H1 (cell line): ENCODE results near the gene SHH.

Experiments used
- BRCA1 ChIP-seq: IDR thresholded peaks from 2 replicates; pipeline ENCODE4 v1.6.1; 2012; ENCODE audit warnings: low read depth, low read length, improper control_type of control experiment
- CTCF ChIP-seq, 3 experiments: IDR thresholded peaks; 1 replicate in 2 of 3; 2 replicates in 1 of 3; pipeline versions ENCODE4 v1.5.1 to v1.6.1; 2011; ENCODE audit warnings: low read length in 3 of 3, mild to moderate bottlenecking in 3 of 3, inconsistent platforms in 2 of 3, low read depth in 1 of 3, moderate library complexity in 1 of 3; ENCODE audit not compliant: insufficient read depth in 1 of 3; ENCODE audit errors: control extremely low read depth in 1 of 3
- EGR1 ChIP-seq: IDR thresholded peaks from 2 replicates; pipeline ENCODE4 v1.6.1; 2011; ENCODE audit warnings: low read depth, low read length, borderline replicate concordance
- EZH2 ChIP-seq: fragments of 200-600 bp; sonication (generic); IDR thresholded peaks from 2 replicates; pipeline ENCODE4 v1.7.1; 2012; ENCODE audit warnings: low read depth, mild to moderate bottlenecking, moderate library complexity, low read length, inconsistent platforms; ENCODE audit not compliant: severe bottlenecking
- JUN ChIP-seq: IDR thresholded peaks from 2 replicates; pipeline ENCODE4 v1.6.1; 2011; ENCODE audit warnings: low read depth, mild to moderate bottlenecking, improper control_type of control experiment, low read length
- POLR2AphosphoS5 ChIP-seq: IDR thresholded peaks from 2 replicates; pipeline ENCODE4 v1.6.1; 2011; ENCODE audit warnings: low read depth, low read length
- SRF ChIP-seq: IDR thresholded peaks from 2 replicates; pipeline ENCODE4 v1.6.1; 2011; ENCODE audit warnings: mild to moderate bottlenecking, low read depth, low read length, moderate library complexity

DNA sequence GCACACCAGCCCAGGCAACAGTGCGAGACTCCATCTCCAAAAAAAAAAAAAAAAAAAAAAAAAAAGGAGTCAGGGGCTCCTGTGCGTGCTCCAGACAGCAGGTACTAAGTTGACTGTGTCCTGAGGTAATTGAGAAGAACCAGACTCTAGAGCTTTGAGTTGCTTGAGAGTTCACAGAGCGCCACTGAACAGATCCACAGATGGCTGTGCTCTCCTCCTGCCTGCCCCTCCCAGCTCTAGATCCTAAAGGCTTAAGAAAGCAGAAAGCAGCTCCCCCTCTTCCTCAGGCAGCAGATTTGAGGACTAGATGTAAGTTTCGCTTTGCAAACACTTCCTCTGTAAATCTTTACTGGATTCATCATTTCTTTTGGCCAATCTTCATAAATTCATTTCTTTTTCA is 38.7 kb downstream of the SHH start:
- TF ChIP-seq JUN, result no peak
- no peak for TF ChIP-seq EGR1
- TF ChIP-seq CTCF (IDR thresholded peaks at IDR 0.05; ENCODE audit: control extremely low read depth in 1 of 3, insufficient read depth in 1 of 3, low read depth in 1 of 3, low read length in 3 of 3), result no peak
- TF ChIP-seq EZH2, result no peak
- TF ChIP-seq POLR2AphosphoS5, result no peak
- no peak for TF ChIP-seq BRCA1
- no peak for TF ChIP-seq SRF
